ENCODE measurements around the gene VAV3. TPM values are rescaled to one million over a fixed set of nuclear protein-coding genes. Genes with fewer than 3 reads are reported as not detected.
A peak's percentile ranks its signal among the peaks of the same experiment; 100 is the strongest.

VAV3 gene
- total and polyA plus RNA-seq, 12 donors, result 0.72 to 3.4 (median 1.9) TPM

DNA sequence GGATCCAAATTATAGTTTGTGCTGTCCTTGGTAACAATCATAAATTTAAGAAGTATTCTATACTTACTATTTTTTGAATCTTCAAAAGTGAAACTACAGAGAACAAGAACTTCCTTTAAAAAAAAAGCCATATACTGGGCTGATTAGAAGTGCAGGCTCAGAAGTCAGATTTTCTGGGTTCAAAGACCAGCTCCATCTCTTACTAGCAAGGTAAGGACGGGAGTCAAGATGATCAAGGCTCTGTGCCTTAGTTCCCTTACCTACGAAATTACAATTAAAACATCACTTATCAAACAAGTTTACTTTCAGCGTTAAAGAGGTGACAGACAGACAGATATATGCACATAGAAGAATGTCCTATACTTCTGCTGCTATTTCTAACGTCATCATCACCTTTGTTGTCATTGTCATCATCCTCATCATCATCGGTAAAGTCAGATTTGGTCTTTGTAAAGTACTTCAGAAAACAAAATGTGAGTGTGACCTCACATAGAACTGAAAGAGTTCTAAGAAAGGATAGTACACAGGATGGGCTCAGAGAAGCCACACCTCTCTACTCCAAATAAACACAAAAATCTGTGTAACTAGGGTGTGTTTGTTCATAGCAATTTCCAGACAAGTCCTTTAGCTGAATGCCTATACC, 178.7 kb downstream of the VAV3 start:
- ATAC-seq (peak in 1 of 8 donors; percentile 36), DNase-seq (no peak)
- no peaks in the 10 kb centered on the region for H3K36me3 ChIP-seq
- H3K27ac ChIP-seq, result peak overlapping the region in 4 of 10 donors; percentile 3 to 73 (median 30)
- peaks cover 0 to 47% (median 22%) of the 10 kb centered on the region in 9 donors for H3K4me1 ChIP-seq
- TF ChIP-seq, protein P1, sequence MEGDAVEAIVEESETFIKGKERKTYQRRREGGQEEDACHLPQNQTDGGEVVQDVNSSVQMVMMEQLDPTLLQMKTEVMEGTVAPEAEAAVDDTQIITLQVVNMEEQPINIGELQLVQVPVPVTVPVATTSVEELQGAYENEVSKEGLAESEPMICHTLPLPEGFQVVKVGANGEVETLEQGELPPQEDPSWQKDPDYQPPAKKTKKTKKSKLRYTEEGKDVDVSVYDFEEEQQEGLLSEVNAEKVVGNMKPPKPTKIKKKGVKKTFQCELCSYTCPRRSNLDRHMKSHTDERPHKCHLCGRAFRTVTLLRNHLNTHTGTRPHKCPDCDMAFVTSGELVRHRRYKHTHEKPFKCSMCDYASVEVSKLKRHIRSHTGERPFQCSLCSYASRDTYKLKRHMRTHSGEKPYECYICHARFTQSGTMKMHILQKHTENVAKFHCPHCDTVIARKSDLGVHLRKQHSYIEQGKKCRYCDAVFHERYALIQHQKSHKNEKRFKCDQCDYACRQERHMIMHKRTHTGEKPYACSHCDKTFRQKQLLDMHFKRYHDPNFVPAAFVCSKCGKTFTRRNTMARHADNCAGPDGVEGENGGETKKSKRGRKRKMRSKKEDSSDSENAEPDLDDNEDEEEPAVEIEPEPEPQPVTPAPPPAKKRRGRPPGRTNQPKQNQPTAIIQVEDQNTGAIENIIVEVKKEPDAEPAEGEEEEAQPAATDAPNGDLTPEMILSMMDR (IDR thresholded peaks at IDR 0.05), result no peak
- intact Hi-C loops (cut with DNase I), result loop anchor here in 4 of 10 donors (5.0 to 10.0 kb wide), 5 partner anchors 46 to 268 kb away; partner anchors contain the start of gene VAV3 (in 3 of the 4)
- no peaks in the 10 kb centered on the region for H3K9me3 ChIP-seq
- H3K27me3 ChIP-seq, result no peaks in the 10 kb centered on the region
- peak overlapping the region in 2 of 10 donors; percentile 7 to 15 for H3K4me3 ChIP-seq
- WGBS, 2 donors, result 64 to 73% methylated on average over 5 of the region's 5 CpGs

DNA sequence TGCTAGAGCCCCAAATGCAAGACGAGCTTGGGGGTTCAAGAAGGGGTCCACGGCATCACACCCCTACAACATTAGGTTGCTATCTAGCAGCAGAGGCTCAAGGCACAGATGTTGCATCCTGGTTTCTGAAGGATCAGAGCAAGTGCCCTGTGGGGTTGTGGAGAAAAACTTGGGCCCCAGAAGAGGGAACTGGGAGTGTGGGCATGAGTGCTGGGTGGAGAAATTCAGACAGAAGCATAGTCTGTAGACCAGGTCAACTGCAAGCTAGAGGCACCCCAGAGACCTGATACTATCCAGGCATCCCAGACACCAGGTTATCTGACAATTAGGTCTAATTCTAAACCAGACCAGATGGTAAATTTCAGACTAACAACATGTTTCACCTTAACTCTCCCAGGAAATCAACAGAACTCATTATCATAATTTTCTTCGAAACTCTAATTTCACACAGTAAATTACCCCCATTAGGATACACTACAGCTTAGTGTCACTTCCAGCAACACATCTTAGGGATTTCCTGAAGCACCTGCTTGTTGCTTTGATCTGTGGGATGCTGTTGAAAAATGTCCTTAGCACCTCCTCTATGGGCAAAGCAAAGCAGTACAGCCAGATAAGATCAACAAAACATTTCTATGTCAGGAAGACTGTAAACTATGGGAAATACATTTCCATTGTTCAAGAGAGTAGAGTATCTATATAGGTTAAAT, 179.3 kb downstream of the VAV3 start:
- 89 to 90% methylated on average over 3 of the region's 3 CpGs for WGBS, 2 donors
- Histone ChIP-seq H3K36me3 (no peaks in the 10 kb centered on the region), H3K27ac (peak overlapping the region in 2 of 10 donors; percentile 24 to 73), H3K4me1 (peaks cover 0 to 47% (median 22%) of the 10 kb centered on the region in 9 donors), H3K27me3 (no peaks in the 10 kb centered on the region), H3K9me3 (no peaks in the 10 kb centered on the region), H3K4me3 (peak overlapping the region in 1 of 10 donors; percentile 7)
- intact Hi-C loops (cut with DNase I), result loop anchor here in 4 of 10 donors (5.0 to 10.0 kb wide), 5 partner anchors 47 to 269 kb away; partner anchors contain the start of gene VAV3 (in 3 of the 4)
- DNase-seq (no peak), ATAC-seq (no peak)
- TF ChIP-seq, protein P1 (IDR thresholded peaks at IDR 0.05), result no peak

DNA sequence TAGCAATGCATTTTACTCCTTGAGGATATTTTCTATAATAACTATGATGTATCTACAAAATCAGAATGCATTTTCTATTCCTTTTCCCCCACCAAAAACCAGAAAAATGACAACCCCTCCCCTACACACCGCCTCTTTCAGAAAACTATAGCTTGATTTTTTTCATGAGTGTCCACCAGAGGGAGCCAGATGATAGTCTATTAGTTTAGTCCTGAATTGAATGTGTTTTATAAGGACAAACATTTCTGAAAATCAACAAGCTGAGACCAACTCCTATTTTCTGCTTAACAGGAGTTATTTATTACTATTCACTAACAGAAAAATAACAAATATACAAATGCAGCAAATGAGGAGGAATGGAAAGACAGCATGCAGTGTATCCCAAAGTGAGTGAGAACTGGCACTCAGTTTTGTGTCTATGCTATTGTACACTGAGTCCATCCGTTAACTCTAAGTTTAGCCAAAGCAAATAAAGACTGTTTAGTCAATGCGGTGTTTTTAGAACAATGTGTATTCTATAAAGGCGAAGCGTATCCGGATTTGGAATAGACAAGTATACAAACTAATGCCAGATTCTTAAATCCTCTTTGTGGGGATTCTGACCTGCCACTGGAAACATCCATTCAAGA, 182.6 kb downstream of the VAV3 start:
- DNase-seq (peak in 1 of 2 donors; percentile 70), ATAC-seq (peak in 7 of 8 donors; percentile 39 to 82 (median 71))
- H3K36me3 ChIP-seq, result no peaks in the 10 kb centered on the region
- peak overlapping the region in 1 of 10 donors; percentile 6 for H3K27ac ChIP-seq
- H3K4me1 ChIP-seq, result peaks cover 0 to 30% (median 9%) of the 10 kb centered on the region in 9 donors
- H3K4me3 ChIP-seq, result no peak overlapping the region
- H3K27me3 ChIP-seq, result no peaks in the 10 kb centered on the region
- intact Hi-C loops (cut with DNase I), result loop anchor here (1.0 to 10.0 kb wide), 6 partner anchors 180 to 345 kb away; partner anchors contain the start of gene VAV3 (in 2 of the 10)
- TF ChIP-seq, protein P1 (IDR thresholded peaks at IDR 0.05), result peak; percentile 48 to 87 (median 76)
- H3K9me3 ChIP-seq, result no peaks in the 10 kb centered on the region
- 27 to 36% methylated on average over 6 of the region's 6 CpGs for WGBS, 2 donors

DNA sequence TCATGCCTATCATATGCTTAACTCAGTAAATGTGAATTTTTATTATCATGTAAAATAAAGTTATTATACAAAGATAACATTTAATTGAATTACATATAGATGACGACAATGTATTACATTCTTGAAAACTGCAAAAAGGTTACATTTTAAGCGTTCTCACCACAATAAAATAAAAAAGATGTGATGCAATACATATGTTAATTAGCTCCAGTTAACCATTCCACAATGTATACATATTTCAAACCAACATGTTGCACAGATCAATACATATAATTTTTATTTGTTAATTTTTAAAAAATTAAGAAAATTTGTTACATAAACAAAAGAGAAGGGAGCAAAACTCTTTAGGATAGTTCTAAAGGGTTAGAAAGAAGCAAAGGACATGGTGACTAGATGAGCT, 183.7 kb downstream of the VAV3 start:
- H3K4me1 ChIP-seq, result peaks cover 0 to 19% (median under 1%) of the 10 kb centered on the region in 9 donors
- H3K4me3 ChIP-seq, result no peak overlapping the region
- no peaks in the 10 kb centered on the region for H3K36me3 ChIP-seq
- ATAC-seq (no peak), DNase-seq (no peak)
- no peak overlapping the region for H3K27ac ChIP-seq
- TF ChIP-seq, protein P1 (IDR thresholded peaks at IDR 0.05), result no peak
- no peaks in the 10 kb centered on the region for H3K9me3 ChIP-seq
- intact Hi-C loops (cut with DNase I), result loop anchor here in 5 of 10 donors (5.0 to 10.0 kb wide), 4 partner anchors 181 to 346 kb away; partner anchors contain the start of gene VAV3 (in 2 of the 5)
- no peaks in the 10 kb centered on the region for H3K27me3 ChIP-seq
- WGBS, 2 donors, result 85 to 87% methylated on average over 2 of the region's 2 CpGs
